HG02938 (cell line): ENCODE results near the gene MUC6.

Experiments
- ATAC-seq: cut with Tn5 transposase; IDR thresholded peaks from one replicate; pipeline ENCODE4 v1.9.1; 2021; ENCODE audit warnings: mild to moderate bottlenecking, moderate library complexity; ENCODE audit not compliant: unreplicated experiment

The MUC6 gene

DNA sequence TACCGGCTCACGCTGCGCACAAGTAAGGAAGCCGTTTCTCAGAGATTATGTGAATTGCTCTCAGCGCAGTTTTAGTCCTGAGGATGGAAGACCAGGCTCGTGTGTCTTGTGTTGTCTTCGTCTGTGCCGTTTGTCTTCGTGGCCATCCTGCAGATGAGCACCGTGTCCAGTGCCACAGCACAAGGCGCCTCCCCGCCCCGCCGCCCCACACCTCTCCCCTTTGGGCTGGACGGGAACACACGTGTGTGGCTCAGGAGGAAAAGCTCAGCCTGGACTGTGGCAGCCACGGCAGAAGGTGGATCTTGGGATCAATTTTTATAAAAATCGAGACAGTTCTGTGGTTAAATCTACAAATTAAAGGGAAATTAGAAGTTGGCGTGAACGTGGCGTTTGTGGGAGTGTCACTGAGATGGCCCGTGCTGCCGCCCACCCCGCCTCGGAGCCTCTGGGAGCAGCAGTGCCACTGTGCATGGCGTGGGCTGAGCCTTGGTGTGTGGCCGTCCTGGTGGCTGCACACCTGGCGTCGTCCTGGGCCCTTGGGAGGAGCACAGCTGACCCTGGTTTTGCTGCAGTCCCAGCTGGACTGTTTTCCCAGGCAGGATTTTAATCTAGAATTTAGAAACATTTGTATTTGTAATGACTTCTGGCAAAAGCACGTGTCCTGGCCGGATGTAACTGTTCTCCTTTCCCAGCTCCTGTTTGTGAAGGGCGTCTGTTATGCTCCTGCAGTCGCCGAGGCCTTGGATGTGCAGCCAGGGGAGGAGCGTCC is 25.8 kb downstream of the MUC6 start:
- ATAC-seq = no peak

DNA sequence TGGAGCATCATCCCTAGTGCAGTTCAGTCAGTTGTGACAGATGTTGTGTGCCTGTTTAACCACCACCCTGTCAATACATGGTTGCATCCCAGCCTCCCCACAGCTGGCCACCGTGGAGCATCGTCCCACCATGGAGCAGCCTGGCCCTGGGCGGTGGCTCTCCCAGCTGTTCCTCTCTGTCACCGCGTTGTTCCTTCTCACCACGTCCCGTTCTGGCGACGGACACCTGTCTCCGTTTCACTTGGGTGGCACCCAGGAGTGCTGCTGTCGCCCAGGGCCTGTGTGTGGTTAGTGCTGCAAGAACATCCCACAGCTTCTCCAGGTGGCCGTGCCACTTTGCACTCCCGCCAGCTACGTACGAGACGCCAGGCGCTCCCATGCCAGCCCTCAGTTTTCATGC is 26.5 kb downstream of the MUC6 start:
- no peak for ATAC-seq

DNA sequence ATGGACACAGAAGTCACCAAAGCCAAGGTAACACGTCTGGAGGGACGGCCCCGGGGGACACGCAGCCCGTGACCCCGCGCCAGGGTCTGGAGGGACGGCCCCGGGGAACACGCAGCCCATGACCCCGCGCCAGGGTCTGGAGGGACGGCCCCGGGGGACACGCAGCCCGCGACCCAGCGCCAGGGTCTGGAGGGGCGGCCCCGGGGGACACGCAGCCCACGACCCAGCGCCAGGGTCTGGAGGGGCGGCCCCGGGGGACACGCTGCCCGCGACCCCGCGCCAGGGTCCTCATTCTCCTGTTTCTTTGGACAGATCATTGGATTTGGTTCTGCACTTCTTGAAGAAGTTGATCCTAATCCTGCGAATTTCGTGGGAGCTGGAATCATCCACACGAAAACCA is 27.1 kb downstream of the MUC6 start:
- no peak for ATAC-seq

DNA sequence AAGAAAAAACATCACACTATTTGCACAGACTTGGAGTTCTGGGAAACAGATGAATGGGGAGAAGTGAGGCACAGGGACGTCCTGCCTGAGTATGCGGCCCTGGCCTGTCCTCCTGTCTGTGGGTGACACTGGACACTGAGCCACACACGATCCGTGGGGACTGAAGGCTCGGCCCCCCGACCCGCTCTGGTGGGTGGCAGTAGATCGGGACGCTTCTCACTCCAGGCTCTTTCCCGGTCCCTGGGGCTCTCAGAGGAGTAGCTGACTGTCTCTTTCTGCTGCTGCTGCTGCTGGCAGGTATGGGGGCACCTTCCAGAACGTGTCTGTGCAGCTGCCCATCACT is 27.7 kb downstream of the MUC6 start:
- ATAC-seq = no peak

DNA sequence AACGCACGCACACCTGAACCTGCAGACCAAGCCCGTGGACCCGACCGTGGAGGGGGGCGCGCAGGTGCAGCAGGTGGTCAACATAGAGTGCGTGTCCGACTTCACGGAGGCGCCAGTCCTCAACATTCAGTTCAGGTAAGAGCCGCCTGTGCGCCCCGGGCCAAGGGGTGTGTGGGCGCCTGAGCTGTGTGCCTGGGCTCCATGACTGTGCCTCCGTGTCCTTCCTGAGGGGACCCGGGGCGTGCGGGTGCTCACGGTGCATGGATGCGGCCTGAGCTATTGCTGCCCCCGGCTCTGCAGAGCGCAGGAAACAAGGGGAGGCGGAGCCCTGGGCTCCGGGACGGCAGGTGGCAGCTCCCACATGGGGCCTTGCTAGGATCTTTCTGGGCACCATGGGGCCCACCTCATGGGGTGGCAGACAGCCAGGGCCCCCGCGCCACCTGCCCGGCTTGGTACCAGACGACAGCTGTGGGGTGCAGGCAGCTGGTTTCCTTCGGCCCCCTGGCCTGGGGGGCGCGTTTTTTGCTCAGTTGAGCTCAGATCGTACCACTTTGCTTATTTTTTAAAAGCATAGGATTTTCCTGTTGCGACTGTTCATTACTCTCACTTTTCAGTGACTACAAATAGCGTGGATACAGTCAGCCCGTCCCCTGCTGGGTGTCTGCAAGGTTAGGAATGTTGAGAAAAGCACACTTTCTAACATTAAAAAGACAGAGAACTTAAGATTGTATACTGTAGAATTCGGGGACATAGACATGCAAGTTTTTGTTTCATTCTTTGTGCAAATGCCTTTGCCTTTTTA is 28.3 kb downstream of the MUC6 start:
- no peak for ATAC-seq

DNA sequence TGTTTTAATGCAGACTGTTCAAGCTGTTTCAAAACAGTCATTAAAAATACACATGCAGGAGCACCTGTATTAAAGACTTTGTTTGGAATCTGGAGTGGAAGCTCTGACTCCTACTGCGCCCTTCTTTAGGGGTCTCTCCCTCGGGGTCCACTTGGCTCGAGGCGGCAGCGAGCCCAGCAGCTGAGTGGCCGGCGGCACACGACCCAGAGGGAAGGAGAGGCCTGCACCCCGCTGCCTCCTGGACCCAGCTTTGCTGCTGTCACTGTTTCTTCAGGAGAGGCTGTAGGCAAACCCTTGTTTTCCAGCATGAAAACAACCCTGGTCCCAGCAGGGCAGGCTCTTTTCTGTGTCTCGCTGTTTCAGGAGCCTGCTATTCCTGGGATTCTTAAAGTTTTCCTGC is 29.2 kb downstream of the MUC6 start:
- no peak for ATAC-seq

DNA sequence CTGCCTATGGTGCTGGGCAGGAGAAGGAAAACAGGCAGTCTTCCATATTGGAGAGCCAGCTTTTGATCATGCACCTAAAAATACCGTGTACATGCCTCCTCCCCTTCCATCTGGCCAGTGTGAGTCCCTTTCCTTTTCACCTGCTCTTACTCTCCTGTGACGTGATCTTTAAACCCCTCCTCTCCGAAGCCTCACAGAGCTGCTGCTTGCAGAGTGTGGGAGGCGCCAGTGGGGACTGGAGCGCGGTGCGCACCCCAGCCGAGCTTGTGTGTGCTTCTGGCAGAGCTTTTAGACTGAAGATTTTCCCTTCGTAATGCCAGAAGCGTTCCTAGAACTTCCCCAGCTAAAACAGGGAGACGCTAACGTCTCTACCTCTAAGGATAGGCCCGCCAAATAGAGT is 29.8 kb downstream of the MUC6 start:
- no peak for ATAC-seq

DNA sequence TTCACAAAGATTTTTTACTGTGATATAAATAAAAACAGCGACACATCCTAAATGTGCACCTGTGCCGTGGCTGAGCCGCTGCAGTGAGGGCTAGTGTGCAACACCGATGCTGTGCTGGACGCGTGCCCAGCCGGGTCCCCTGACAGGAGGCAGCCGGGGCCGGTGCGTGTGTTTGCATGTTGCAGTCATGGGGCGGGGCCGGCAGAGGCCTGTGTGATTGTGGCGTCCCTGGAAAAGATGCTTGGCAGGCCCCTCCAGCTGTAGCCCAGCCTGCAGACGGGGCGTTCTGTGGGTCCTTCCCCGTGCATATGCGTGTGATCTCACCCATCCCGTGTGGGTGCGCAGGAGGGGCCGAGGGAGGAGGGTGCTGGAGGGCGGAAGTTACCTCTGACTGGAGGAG is 30.6 kb downstream of the MUC6 start:
- ATAC-seq = no peak

DNA sequence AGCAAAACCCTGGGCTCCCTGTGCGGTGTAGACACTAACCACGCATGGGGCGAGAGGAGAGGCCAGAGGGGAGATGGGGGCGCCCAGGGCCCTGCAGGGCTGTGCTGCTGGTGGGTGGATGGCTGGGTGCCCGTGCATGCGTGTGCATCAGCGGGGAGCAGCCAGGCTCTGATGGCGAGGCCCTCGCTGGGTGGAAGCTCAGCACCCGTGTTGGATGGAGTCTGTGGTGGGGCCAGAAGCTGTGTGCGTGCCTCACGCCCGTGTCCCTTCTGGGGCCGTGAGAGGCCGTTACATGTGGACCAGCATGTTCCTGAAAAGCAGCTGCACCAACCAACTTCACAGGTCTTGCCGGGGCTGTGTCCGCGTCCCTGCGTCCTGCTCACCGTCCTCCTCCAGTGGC is 33.4 kb downstream of the MUC6 start:
- no peak for ATAC-seq

DNA sequence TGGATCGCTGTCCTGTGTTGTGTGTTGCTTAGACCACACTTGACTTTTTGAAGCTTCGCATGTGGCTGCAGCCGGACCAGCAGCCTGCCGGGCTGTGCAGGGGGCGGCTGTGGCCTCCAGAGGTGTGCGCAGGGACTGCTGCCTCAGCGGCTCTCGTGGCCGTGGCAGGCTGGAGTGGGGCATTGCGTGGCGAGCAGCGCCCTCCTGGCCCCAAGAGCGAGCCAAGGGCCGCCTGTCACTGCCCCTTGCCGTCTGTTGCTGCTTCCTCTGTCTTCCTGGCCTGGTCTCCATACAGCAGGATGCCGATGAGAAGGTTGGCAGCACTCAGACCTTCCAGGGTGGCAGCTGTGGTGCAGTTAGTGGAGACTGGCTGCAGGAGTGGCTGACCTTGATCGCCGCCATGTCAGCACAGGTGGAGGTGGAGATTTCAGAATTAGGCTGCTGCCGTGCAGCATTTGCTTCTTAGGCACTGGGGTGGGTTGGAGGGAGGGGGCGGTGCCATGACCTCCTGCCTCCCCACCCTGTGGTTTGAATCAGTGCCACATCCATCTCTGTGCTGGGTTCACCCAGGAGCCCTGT is 34.0 kb downstream of the MUC6 start:
- ATAC-seq = no peak

DNA sequence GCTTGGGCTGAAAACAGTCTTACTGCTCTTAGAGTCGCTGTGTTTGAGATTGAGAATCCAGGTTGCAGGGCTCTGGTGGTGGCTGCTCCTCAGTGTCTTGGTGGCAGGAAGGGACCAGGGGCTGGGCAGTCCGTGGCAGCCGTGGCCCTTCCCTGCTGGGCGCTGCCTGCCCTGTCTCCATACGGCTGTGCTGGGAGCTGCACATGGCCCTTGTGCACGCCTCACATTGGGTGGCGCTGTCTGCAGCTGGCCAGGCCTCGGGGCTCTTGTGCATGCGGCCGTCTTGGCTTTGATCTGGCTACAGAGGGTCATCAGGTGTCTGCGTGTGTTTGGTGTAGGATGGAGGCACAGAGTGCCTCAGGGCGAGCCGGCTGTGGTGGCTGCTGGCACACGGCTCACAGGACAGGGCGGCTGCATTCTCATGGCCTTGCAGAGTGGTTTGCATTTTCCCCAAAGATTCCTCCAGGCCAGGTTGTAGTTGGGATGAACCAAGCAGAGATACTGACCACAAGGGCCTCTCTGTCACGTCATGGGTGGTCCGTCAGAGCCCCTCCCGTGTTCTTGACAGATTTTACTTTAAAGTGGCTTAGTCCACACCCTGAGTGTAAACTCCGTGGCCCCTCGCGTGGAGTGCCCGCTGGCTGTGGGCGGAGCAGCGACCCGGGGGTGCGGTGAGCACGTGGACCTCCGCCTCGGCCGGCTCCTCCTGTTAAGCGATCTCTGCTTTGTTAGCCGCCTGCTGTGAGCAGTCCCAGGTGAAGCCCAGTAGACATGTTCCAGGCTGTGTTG is 34.7 kb downstream of the MUC6 start:
- no peak for ATAC-seq

DNA sequence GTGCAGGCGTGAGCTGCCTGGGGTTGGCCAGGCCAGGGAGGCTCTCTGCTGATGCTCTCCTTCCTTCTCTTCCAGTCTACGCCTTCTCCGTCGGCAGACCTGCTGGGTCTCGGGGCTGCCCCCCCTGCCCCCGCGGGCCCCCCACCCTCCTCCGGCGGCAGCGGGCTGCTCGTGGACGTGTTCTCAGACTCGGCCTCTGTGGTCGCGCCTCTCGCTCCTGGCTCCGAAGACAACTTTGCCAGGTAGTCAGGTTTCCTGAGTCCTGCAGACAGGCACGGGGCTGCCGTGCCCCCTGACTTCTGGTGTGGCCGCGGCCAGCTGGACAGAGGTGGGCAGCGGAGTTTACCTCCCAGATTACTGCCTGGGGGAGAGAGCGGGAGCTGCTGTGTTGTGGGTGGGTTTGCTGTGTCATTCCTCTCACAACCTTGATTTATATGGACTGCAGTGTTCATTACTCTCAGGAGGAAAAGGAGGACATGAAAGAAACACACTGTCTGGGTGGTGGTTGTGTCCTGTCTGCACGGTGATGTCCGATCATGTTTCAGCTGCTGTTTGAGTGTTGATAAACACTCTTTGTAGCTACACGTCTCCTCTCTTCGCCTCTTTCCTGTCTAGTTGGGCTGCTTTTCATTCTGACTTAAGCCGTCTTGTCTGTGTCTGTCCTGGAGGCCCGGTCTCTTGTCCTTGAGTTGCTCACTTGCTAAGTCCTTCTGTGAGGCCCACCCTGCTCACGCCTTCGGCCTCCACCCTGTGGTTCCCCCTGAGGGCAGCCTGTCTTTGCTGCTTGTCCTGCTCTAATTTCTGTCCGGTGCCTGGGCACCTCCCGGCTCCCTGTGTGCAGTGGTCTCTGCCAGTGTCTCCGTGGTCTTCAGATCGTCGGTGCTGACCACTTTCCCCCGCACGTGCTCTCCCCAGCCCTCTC is 35.9 kb downstream of the MUC6 start:
- ATAC-seq = no peak

DNA sequence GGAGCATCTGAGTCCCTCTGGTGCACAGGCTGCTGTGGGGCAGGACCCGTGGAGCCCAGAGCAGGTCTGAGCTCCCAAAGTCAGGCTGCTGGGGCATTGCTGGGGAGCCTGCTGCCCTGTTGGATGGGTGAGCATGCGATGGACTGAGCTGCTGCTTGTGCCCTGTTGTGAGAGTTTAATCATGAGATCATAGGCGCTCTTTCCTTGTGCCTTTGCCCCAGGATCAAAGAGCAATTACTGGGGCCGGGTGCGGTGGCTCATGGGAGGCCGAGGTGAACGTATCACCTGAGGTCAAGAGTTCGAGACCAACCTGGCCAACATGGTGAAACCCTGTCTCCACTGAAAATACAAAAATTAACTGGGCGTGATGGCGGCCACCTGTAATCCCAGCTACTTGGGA is 37.5 kb downstream of the MUC6 start:
- no peak for ATAC-seq

DNA sequence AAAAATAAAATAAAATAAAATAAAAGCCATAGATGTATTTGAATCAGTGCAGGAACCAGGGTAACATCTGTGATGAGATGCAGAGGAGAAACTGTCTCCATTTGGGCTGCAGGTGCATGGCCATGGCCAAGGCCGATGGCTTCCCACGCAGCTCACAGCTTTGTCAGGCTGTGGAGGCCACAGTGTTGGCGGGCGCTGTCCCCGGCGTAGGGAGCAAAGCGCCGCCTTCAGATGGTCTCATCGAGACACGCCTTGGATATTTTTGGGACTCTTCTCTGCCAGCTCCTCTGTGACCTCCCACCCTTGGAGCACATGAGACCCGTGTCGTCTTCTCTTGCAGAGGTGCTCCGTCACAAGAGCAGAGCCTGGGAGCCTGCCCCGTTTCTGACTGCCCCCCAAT is 38.6 kb downstream of the MUC6 start:
- no peak for ATAC-seq

DNA sequence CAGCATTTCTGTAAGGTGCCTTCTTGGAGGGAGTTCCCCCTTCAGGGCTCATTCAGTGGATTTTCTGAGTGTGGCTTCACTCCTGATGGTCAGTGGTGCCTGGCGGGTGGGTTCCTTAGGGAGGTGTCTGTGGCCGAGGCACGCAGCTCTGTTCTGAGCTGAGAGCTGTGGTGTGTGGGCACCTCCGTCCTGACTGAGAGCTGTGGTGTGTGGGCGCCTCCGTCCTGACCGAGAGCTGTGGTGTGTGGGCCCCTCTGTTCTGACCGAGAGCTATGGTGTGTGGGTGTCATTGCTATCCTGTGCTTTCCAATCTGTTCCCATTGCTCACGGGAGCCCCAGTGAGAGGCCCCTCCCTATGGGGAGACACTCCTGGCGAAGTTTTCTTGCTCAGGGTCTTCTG is 39.8 kb downstream of the MUC6 start:
- no peak for ATAC-seq

DNA sequence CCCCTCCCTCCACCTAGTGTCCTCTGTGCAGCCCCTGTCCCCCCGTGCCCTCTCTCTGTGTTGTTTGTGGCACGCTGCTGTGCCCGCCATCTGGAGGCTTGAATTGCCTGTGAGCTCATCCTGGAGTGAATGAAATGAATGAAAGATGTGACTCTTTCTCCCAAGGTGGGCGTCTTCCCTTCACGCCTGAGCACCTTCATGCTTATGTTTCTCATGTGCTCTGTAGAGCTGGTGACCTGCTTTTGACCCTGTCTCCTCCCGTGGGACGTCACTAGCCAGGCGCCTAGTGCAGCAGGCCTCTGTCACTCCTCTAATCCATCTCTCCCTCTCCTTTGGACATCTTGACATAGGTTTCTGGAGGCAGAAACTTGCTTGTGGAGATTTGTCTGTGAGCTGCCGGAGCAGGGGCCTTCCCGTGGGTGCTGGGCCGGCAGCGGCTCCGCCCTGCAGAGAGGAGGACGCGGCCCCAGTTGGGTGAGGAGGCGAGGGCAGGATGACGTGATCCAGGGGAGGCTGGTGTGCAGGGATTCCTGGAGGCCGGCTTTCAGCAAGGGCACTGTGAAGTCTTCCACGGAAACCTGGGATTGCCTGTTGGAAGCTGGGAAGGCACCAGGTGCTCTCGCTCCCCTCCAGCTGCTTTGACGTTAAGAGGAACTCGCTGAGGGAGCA is 40.6 kb downstream of the MUC6 start:
- peak; percentile 55 for ATAC-seq

DNA sequence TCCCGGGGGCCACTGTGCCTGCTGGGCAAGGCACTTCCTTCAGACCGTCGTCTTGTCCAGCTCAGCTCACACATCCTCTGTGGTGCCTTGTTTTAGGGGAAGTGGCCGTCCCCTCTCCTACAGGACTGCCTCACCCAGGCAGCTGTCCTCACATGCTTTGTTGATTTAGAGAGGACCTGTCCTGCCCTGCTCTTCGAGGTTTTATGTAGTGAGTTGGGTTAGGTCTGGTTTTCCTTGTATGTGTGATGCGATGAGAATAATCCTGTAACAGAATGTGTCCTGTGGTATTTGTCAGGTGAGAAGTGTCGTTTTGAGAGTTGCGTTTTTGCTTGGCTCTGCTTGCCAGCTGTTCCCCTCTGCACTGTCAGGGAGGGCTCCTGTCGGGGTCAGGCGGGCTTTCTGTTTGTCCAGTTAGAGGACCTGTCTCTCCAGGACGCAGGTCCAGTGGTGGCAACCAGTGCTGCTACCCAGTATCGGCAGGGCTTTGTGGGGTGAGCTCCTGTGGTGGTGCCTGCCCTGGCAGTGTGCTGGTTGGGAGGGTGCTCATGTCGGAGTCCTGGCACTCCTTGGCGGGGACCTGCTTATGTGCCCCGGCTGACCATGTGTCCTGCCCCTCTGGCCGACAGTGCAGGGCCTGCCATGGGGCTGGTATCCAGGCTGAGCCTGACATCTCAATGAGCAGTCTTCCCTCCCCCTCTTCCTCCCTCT is 41.3 kb downstream of the MUC6 start:
- ATAC-seq = no peak

DNA sequence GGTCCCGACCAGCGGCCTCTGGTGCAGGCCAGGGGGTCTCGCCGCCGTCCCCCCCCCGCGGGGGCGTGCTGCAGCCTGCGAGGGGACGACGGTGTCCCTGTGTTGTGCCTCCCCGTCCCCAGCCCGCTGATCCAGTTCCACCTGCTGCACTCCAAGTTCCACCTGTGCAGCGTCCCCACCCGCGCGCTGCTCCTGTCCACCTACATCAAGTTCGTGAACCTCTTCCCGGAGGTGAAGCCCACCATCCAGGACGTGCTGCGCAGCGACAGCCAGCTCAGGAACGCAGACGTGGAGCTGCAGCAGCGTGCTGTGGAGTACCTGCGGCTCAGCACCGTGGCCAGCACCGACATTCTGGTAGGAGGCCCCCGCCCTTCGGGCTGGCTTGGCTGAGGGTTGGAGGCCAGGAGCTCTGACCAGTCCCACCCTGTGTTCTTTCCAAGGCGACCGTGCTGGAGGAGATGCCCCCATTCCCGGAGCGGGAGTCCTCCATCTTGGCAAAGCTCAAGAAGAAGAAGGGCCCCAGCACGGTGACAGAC is 42.8 kb downstream of the MUC6 start:
- ATAC-seq = no peak

DNA sequence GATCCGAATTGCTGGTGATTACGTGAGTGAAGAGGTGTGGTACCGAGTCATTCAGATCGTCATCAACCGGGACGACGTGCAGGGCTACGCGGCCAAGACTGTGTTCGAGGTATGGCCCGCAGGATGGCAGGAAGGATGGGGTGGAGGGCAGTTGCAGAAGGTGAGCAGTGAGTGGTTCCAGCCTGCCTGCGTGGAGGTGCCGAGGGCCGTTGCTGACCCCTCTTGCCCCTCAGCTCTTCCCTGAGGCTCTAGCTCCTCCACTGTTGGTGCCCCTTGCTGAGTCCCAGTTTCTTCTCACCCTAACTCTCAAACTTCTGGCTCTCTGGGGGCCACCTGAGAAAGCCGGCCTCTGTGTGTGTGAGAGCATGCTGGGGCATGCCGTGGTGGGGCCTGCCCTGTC is 43.9 kb downstream of the MUC6 start:
- no peak for ATAC-seq
